HL-60 (cell line): ENCODE results near the gene ITSN2.
A peak's percentile ranks its signal among the peaks of the same experiment; 100 is the strongest.
"Not testable (repeated sequence)": the region's sequence is repeated elsewhere in the genome, so short reads cannot be mapped to it uniquely, and the experiment has no call there.

Experiments
- DNase-seq, 2 experiments: peaks; one replicate each; pipeline ENCODE4 v3.0.0-alpha.2; 2010 to 2020; ENCODE audit warnings: low read depth in 1 of 2, low spot score in 1 of 2
- H3K27ac ChIP-seq: fragments of 250-450 bp; sonication (Bioruptor Pico); replicated peaks from 2 replicates; pipeline ENCODE4 v1.5.1; 2020; ENCODE audit warnings: mild to moderate bottlenecking, moderate library complexity
- H3K27me3 ChIP-seq: fragments of 250-450 bp; sonication (Bioruptor Pico); 2 replicates; pipeline ENCODE4 v1.5.1; 2021; ENCODE audit warnings: mild to moderate bottlenecking, moderate library complexity; ENCODE audit not compliant: insufficient read depth, poor library complexity, severe bottlenecking
- H3K4me3 ChIP-seq: replicated peaks from 2 replicates; pipeline ENCODE4 v1.5.1; 2011; ENCODE audit warnings: mild to moderate bottlenecking, control low read depth, low read length; ENCODE audit not compliant: insufficient read depth
- CTCF ChIP-seq: IDR thresholded peaks from one replicate; pipeline ENCODE4 v1.5.1; 2011; ENCODE audit warnings: low read length, control low read depth, inconsistent platforms; ENCODE audit not compliant: insufficient read depth
- GABPA ChIP-seq: IDR thresholded peaks from 2 replicates; pipeline ENCODE4 v1.6.1; 2012; ENCODE audit warnings: low read depth
- POLR2AphosphoS5 ChIP-seq: IDR thresholded peaks from 2 replicates; pipeline ENCODE4 v1.6.1; 2012; ENCODE audit warnings: low read depth
- REST ChIP-seq: IDR thresholded peaks from 2 replicates; pipeline ENCODE4 v1.6.1; 2012; ENCODE audit warnings: low read depth; ENCODE audit not compliant: insufficient replicate concordance
- SPI1 ChIP-seq: IDR thresholded peaks from 2 replicates; pipeline ENCODE4 v1.6.1; 2012; ENCODE audit warnings: low read depth, mild to moderate bottlenecking, borderline replicate concordance
- long read RNA-seq: library from polyadenylated mRNA; unstranded; transcript quantifications from one replicate; pipeline ENCODE4 v2.0.0, GENCODE V29; 2020

ITSN2 gene
- long read RNA-seq, partial matches to known transcripts: 109 of 123 reads
- long read RNA-seq, other reads (novel, unspliced or antisense): 14 of 123 reads

GRCh38 chr2:24360050-24360962 is at the start of gene ITSN2:
TSS of gene ITSN2 (minus strand) at chr2:24360536. CDS start at chr2:24328082, 32,454 bp downstream.
- Histone ChIP-seq H3K27me3 (no peaks in the 10 kb centered on the region), H3K27ac (peak within 1 kb of the TSS; percentile 78), H3K4me3 (peak within 1 kb of the TSS; percentile 85)
- peak; percentile 57 for TF ChIP-seq POLR2AphosphoS5
- no peak for TF ChIP-seq SPI1
- peak; percentile 6 for TF ChIP-seq REST
- TF ChIP-seq GABPA: 0 out of 2 replicates have a peak, but pooled peaks have one; percentile 15
- no peak for TF ChIP-seq CTCF
- peak in 1 of 2 experiments; percentile 75 for DNase-seq

GRCh38 chr2:24409171-24409570 is 48.8 kb upstream of the ITSN2 start:
- no peak for TF ChIP-seq POLR2AphosphoS5
- TF ChIP-seq SPI1: no peak
- no peak for DNase-seq
- no peak overlapping the region for H3K4me3 ChIP-seq
- H3K27me3 ChIP-seq: no peaks in the 10 kb centered on the region
- no peak overlapping the region for H3K27ac ChIP-seq

- H3K27me3 ChIP-seq, H3K4me3 ChIP-seq, DNase-seq, H3K27ac ChIP-seq: not testable (repeated sequence)
These were observed 48.4 kb upstream of the ITSN2 start for GRCh38 chr2:24408704-24409103.

GRCh38 chr2:24404491-24404921 is 44.2 kb upstream of the ITSN2 start:
- no peak for DNase-seq
- Histone ChIP-seq H3K4me3 (no peak overlapping the region), H3K27me3 (no peaks in the 10 kb centered on the region), H3K27ac (no peak overlapping the region)
- TF ChIP-seq GABPA: no peak
- TF ChIP-seq CTCF: no peak
- TF ChIP-seq REST: no peak
- TF ChIP-seq SPI1: no peak
- TF ChIP-seq POLR2AphosphoS5: no peak
